HCT116 (cell line): Measurements from ENCODE around the gene CRYGN.

ENCODE experiments used
- CEBPB ChIP-seq: IDR thresholded peaks from 2 replicates; pipeline ENCODE4 v1.6.1; 2012; ENCODE audit warnings: low read depth
- EGR1 ChIP-seq: IDR thresholded peaks from 2 replicates; pipeline ENCODE4 v1.6.1; 2012; ENCODE audit warnings: low read depth
- EZH2 ChIP-seq: fragments of 200-600 bp; sonication (generic); IDR thresholded peaks from 2 replicates; pipeline ENCODE4 v1.6.1; 2017; ENCODE audit warnings: antibody characterized with exemption, mixed run types
- EZH2phosphoT487 ChIP-seq: fragments of 200-600 bp; IDR thresholded peaks from 2 replicates; pipeline ENCODE4 v1.6.1; 2018; ENCODE audit warnings: antibody characterized with exemption, borderline replicate concordance
- POLR2A ChIP-seq: IDR thresholded peaks from 2 replicates; pipeline ENCODE4 v1.7.0; 2011; ENCODE audit warnings: borderline replicate concordance; ENCODE audit not compliant: insufficient read depth, insufficient read length; ENCODE audit errors: extremely low read depth
- POLR2AphosphoS5 ChIP-seq: IDR thresholded peaks from 2 replicates; pipeline ENCODE4 v1.6.1; 2011; ENCODE audit warnings: mild to moderate bottlenecking, low read depth, low read length, moderate library complexity
- RAD21 ChIP-seq: IDR thresholded peaks from 2 replicates; pipeline ENCODE4 v1.6.1; 2012; ENCODE audit warnings: low read depth, mild to moderate bottlenecking
- TF ChIP-seq, protein P1 (sequence below), 3 experiments: fragments of 200-600 bp in 1 of 3; sonication (generic) in 1 of 3; IDR thresholded peaks in 2 of 3; conservative IDR thresholded peaks in 1 of 3; 2 replicates each; pipeline ENCODE4 v1.5.1; 2012 to 2017; ENCODE audit warnings: low read depth in 2 of 3, low read length in 2 of 3, antibody characterized with exemption in 1 of 3, borderline replicate concordance in 1 of 3, control low read depth in 1 of 3, mild to moderate bottlenecking in 1 of 3, mixed read lengths in 1 of 3, mixed run types in 1 of 3, moderate library complexity in 1 of 3; ENCODE audit not compliant: insufficient read depth in 1 of 3
- TF ChIP-seq, protein P2 (sequence below): IDR thresholded peaks from 2 replicates; pipeline ENCODE4 v1.6.1; 2012
- TF ChIP-seq, protein P3 (sequence below): IDR thresholded peaks from 2 replicates; pipeline ENCODE4 v1.6.1; 2012
- TF ChIP-seq, protein P4 (sequence below): IDR thresholded peaks from 2 replicates; pipeline ENCODE4 v1.6.1; 2011; ENCODE audit warnings: mild to moderate bottlenecking, low read length, moderate library complexity; ENCODE audit not compliant: insufficient replicate concordance; ENCODE audit errors: extremely low read depth
- TF ChIP-seq, protein P5 (sequence below): IDR thresholded peaks from 2 replicates; pipeline ENCODE4 v1.6.1; 2012; ENCODE audit warnings: low read depth

DNA sequence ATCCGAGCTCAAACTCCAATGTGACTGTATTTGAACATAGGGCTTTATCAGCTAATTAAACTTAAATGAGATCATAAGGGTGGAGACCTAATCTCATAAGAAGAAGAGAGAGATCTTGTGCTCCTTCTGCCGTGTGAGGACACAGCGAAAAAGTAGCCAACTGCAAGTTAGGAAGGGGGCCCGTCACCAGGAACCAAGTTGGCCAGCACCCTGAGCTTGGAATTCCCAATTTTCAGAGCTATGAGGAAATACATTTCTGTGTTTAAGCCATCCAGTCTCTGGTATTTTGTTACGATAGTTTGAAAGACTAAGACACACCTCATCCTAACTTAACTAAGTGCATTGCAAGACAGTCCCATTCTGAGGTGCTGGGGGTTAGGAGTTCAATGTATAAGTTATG lies 16.0 kb downstream of the CRYGN start:
- TF ChIP-seq, protein P1, sequence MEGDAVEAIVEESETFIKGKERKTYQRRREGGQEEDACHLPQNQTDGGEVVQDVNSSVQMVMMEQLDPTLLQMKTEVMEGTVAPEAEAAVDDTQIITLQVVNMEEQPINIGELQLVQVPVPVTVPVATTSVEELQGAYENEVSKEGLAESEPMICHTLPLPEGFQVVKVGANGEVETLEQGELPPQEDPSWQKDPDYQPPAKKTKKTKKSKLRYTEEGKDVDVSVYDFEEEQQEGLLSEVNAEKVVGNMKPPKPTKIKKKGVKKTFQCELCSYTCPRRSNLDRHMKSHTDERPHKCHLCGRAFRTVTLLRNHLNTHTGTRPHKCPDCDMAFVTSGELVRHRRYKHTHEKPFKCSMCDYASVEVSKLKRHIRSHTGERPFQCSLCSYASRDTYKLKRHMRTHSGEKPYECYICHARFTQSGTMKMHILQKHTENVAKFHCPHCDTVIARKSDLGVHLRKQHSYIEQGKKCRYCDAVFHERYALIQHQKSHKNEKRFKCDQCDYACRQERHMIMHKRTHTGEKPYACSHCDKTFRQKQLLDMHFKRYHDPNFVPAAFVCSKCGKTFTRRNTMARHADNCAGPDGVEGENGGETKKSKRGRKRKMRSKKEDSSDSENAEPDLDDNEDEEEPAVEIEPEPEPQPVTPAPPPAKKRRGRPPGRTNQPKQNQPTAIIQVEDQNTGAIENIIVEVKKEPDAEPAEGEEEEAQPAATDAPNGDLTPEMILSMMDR (IDR thresholded peaks at IDR 0.05 in 2 of 3, conservative IDR thresholded peaks at IDR 0.05 in 1 of 3; ENCODE audit: borderline replicate concordance in 1 of 3, insufficient read depth in 1 of 3, low read depth in 2 of 3, low read length in 2 of 3): no peak
- TF ChIP-seq EZH2 (no peak), EZH2phosphoT487 (no peak), EGR1 (no peak), POLR2AphosphoS5 (no peak), POLR2A (no peak), CEBPB (no peak), RAD21 (no peak)
- TF ChIP-seq, protein P2, sequence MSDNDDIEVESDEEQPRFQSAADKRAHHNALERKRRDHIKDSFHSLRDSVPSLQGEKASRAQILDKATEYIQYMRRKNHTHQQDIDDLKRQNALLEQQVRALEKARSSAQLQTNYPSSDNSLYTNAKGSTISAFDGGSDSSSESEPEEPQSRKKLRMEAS: no peak
- TF ChIP-seq, protein P3, sequence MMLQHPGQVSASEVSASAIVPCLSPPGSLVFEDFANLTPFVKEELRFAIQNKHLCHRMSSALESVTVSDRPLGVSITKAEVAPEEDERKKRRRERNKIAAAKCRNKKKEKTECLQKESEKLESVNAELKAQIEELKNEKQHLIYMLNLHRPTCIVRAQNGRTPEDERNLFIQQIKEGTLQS: no peak
- TF ChIP-seq, protein P4, sequence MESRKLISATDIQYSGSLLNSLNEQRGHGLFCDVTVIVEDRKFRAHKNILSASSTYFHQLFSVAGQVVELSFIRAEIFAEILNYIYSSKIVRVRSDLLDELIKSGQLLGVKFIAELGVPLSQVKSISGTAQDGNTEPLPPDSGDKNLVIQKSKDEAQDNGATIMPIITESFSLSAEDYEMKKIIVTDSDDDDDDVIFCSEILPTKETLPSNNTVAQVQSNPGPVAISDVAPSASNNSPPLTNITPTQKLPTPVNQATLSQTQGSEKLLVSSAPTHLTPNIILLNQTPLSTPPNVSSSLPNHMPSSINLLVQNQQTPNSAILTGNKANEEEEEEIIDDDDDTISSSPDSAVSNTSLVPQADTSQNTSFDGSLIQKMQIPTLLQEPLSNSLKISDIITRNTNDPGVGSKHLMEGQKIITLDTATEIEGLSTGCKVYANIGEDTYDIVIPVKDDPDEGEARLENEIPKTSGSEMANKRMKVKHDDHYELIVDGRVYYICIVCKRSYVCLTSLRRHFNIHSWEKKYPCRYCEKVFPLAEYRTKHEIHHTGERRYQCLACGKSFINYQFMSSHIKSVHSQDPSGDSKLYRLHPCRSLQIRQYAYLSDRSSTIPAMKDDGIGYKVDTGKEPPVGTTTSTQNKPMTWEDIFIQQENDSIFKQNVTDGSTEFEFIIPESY: no peak
- TF ChIP-seq, protein P5, sequence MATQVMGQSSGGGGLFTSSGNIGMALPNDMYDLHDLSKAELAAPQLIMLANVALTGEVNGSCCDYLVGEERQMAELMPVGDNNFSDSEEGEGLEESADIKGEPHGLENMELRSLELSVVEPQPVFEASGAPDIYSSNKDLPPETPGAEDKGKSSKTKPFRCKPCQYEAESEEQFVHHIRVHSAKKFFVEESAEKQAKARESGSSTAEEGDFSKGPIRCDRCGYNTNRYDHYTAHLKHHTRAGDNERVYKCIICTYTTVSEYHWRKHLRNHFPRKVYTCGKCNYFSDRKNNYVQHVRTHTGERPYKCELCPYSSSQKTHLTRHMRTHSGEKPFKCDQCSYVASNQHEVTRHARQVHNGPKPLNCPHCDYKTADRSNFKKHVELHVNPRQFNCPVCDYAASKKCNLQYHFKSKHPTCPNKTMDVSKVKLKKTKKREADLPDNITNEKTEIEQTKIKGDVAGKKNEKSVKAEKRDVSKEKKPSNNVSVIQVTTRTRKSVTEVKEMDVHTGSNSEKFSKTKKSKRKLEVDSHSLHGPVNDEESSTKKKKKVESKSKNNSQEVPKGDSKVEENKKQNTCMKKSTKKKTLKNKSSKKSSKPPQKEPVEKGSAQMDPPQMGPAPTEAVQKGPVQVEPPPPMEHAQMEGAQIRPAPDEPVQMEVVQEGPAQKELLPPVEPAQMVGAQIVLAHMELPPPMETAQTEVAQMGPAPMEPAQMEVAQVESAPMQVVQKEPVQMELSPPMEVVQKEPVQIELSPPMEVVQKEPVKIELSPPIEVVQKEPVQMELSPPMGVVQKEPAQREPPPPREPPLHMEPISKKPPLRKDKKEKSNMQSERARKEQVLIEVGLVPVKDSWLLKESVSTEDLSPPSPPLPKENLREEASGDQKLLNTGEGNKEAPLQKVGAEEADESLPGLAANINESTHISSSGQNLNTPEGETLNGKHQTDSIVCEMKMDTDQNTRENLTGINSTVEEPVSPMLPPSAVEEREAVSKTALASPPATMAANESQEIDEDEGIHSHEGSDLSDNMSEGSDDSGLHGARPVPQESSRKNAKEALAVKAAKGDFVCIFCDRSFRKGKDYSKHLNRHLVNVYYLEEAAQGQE: no peak
